Smooth muscle cell (in vitro differentiated cells): ENCODE results near the gene PREPL. TPM values are rescaled to one million over a fixed set of nuclear protein-coding genes. Genes with fewer than 3 reads are reported as not detected.

Source experiments
- DNase-seq: peaks from one replicate; lab custom pipeline; 2025; ENCODE audit not compliant: unreplicated experiment; lab: John Stamatoyannopoulos, UW
- H2AFZ ChIP-seq: fragments of 200-600 bp; sonication (generic); 2 replicates; pipeline ENCODE4 v1.6.0; 2016; ENCODE audit warnings: antibody characterized with exemption, low read depth, mild to moderate bottlenecking
- H3F3A ChIP-seq: fragments of 200-600 bp; sonication (generic); 2 replicates; pipeline ENCODE4 v1.6.0; 2017; ENCODE audit warnings: antibody characterized with exemption, low read depth
- H3K27ac ChIP-seq: fragments of 200-600 bp; sonication (generic); 2 replicates; pipeline ENCODE4 v1.5.1; 2016; ENCODE audit warnings: low read depth, mild to moderate bottlenecking
- H3K27me3 ChIP-seq: fragments of 200-600 bp; sonication (generic); 2 replicates; pipeline ENCODE4 v1.6.1; 2016; ENCODE audit warnings: low read depth, mild to moderate bottlenecking
- H3K36me3 ChIP-seq: fragments of 200-600 bp; sonication (generic); 2 replicates; pipeline ENCODE4 v1.5.1; 2016; ENCODE audit warnings: low read depth
- H3K4me1 ChIP-seq: fragments of 200-600 bp; sonication (generic); 2 replicates; pipeline ENCODE4 v1.5.1; 2016; ENCODE audit warnings: low read depth
- H3K4me2 ChIP-seq: fragments of 200-600 bp; sonication (generic); 2 replicates; pipeline ENCODE4 v1.6.0; 2016; ENCODE audit warnings: mild to moderate bottlenecking
- H3K4me3 ChIP-seq: fragments of 200-600 bp; sonication (generic); 2 replicates; pipeline ENCODE4 v1.5.1; 2016; ENCODE audit warnings: mild to moderate bottlenecking
- H3K79me2 ChIP-seq: fragments of 200-600 bp; sonication (generic); 2 replicates; pipeline ENCODE4 v1.6.0; 2016; ENCODE audit warnings: low read depth, mild to moderate bottlenecking
- H3K9ac ChIP-seq: fragments of 200-600 bp; sonication (generic); 2 replicates; pipeline ENCODE4 v1.6.0; 2016; ENCODE audit warnings: low read depth
- H3K9me3 ChIP-seq: fragments of 200-600 bp; sonication (generic); replicated peaks from 2 replicates; pipeline ENCODE4 v1.5.1; 2016; ENCODE audit warnings: low read depth
- H4K20me1 ChIP-seq: fragments of 200-600 bp; sonication (generic); 2 replicates; pipeline ENCODE4 v1.6.0; 2016; ENCODE audit warnings: low read depth
- CTCF ChIP-seq: fragments of 200-600 bp; sonication (generic); IDR thresholded peaks from 2 replicates; pipeline ENCODE4 v1.5.1; 2017; ENCODE audit warnings: borderline replicate concordance, mild to moderate bottlenecking, antibody characterized with exemption; ENCODE audit not compliant: insufficient read depth, poor library complexity, severe bottlenecking
- WGBS: methylation state at CpG from one replicate; pipeline ENCODE4 v1.1.7; 2016; ENCODE audit warnings: low lambda C conversion rate; 5-methylcytosine and 5-hydroxymethylcytosine counted together
- polyA plus RNA-seq: library from polyadenylated mRNA; unstranded; fragments of >200 nt; fragmentation: Nextera tagmentation; extraction: Ambion mirVana; gene quantifications from 2 replicates; pipeline ENCODE4 v1.2.1, GENCODE V29; 2016
- total RNA-seq: library from RNA; depleted of rRNA; stranded (reverse); fragments of >200 nt; gene quantifications from 2 replicates; pipeline ENCODE4 v1.2.3, GENCODE V29; 2014

PREPL gene
- total and polyA plus RNA-seq, 2 experiments from 2014 or later: 16.7 to 43.8 TPM

DNA sequence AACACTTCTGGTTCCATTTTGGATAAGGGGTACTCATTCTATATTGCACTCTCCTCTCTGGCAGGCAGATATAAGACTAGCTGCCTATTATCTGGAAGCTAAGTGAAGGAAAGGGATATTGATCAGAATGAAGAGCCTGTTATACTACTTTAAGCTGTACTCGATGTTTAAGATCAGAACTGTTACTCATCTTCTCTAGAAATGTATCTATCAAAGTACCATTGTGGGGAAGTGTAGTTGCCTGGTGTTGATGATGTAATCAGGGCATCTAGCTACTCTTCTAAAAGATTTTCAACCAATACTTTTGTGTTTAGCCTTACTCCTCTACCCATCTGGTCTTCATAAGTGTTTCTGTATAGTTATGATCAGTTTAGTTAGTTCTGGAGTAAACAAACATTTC is 6.3 kb upstream of the PREPL start:
- Histone ChIP-seq H3K4me1 (peaks cover 4% of the 10 kb centered on the region), H3K79me2 (peaks cover 23% of the 10 kb centered on the region), H2AFZ (no peak overlapping the region), H3K9me3 (no peaks in the 10 kb centered on the region), H3K4me2 (no peak overlapping the region), H3K36me3 (no peaks in the 10 kb centered on the region), H4K20me1 (no peaks in the 10 kb centered on the region), H3F3A (no peaks in the 10 kb centered on the region), H3K4me3 (no peak overlapping the region), H3K27me3 (no peaks in the 10 kb centered on the region), H3K27ac (no peak overlapping the region), H3K9ac (no peak overlapping the region)
- TF ChIP-seq CTCF: no peak
- DNase-seq: no peak
- WGBS: 97% methylated on average over 1 of the region's 1 CpG

DNA sequence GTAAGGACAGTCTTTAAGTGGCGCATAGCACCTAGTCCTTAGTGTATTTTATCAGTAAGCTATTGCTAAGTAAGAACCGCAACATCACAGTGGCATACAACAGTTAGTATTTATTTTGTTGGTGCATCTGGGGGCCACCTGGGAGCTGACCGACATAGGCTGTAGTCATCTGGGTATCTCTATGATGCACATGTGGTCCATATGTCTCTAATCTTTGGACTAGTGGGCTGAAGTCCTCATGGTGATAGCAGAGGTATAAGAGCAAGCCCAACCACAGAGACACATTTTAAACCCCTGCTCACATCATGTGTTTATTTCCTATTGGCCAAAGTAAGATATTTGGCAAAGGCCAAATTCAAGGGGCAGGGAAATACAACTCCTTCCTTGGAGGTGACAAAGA is 3.3 kb upstream of the PREPL start:
- Histone ChIP-seq H4K20me1 (no peaks in the 10 kb centered on the region), H3K9ac (no peak overlapping the region), H3K27ac (no peak overlapping the region), H3K79me2 (peaks cover 39% of the 10 kb centered on the region), H3K4me1 (peaks cover 9% of the 10 kb centered on the region), H3K4me3 (no peak overlapping the region), H3K9me3 (no peaks in the 10 kb centered on the region), H3K27me3 (no peaks in the 10 kb centered on the region), H2AFZ (no peak overlapping the region), H3K4me2 (no peak overlapping the region), H3K36me3 (no peaks in the 10 kb centered on the region), H3F3A (no peaks in the 10 kb centered on the region)
- no peak for TF ChIP-seq CTCF
- DNase-seq: no peak
- 94% methylated on average over 3 of the region's 3 CpGs for WGBS

DNA sequence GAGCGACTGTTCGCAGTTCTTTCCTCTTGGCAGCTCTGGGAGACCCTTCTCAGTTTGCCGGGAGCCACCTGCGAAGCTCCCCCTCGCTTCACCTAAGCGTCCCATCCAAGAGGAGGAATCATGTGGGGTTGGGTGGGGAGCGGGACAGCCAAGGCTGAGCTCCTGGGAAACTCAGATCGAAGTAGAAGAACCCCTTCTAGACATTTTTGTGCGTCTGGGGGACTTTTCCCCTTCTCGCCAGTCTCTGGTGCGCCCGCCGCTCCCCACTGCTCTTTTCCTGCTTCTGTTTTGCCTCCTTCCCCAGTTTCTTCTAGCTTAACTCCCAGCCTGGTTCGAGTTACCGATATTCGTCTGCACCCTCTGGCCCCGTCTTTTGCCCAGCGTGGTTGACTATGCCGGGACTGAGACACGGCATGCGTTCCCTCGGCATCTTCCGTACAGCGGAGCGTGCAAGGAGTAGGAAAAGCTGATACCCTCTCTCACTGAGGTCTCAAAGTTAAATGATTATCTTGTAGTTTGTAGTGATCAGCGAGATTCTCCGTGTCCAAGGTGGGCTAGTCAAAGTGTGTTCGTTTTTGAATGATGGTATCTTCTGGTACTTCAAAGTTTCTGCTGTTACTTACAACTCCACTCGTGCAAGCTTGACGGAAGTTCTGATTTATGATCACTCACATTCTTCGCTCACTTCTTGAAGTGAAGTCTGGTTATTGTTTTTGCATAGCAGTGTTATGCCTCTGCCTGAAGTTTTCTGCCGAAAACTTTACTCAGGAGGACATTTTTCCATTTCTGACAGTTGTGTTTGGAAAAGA is 1.1 kb upstream of the PREPL start:
- Histone ChIP-seq H3K9me3 (no peaks in the 10 kb centered on the region), H3K27ac (peak overlapping the region; percentile 99), H3K27me3 (no peaks in the 10 kb centered on the region), H3K79me2 (peaks cover 46% of the 10 kb centered on the region), H3K4me3 (peak overlapping the region; percentile 73), H3K36me3 (no peaks in the 10 kb centered on the region), H4K20me1 (peaks cover 11% of the 10 kb centered on the region), H3K4me1 (peaks cover 9% of the 10 kb centered on the region), H3F3A (no peaks in the 10 kb centered on the region), H3K4me2 (peak overlapping the region; percentile 92), H2AFZ (peak overlapping the region; percentile 96), H3K9ac (peak overlapping the region; percentile 99)
- 1% methylated on average over 32 of the region's 32 CpGs for WGBS
- DNase-seq: peak; percentile 42
- TF ChIP-seq CTCF: no peak

DNA sequence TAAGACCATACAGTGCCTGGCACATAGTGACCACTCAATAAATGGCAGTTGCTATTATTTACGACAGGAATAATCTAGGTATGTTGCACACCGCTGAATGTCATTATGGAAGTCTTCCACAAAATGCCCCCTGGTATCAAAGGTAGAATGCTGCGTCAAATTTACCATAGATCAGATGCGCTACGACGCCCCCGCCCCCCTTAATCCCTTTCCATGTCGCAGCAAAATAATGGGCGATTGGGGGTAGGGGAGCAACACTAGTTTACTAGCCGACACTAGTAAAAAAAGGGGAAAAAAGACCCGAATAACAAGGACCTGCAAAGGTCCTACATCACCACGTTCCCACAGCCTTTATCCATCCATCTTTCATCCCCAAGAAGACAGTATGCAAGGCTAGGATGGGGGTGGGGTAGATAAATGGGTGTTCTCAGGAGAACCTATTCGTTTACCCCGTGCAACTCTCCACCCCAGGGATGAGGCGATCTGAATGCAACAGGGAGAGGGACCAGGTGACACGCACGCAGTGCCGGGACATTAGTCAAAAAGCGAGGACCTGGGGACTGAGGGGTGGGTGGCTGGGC is 455 bp downstream of the PREPL start:
- no peak for DNase-seq
- Histone ChIP-seq H3K27ac (peak overlapping the region; percentile 99), H3K36me3 (no peaks in the 10 kb centered on the region), H3K4me3 (peak overlapping the region; percentile 73), H3K9ac (peak overlapping the region; percentile 99), H3F3A (no peaks in the 10 kb centered on the region), H3K9me3 (no peaks in the 10 kb centered on the region), H3K27me3 (no peaks in the 10 kb centered on the region), H3K4me1 (peaks cover 9% of the 10 kb centered on the region), H4K20me1 (peaks cover 11% of the 10 kb centered on the region), H2AFZ (peak overlapping the region; percentile 96), H3K79me2 (peaks cover 46% of the 10 kb centered on the region), H3K4me2 (peak overlapping the region; percentile 92)
- TF ChIP-seq CTCF: no peak
- 8% methylated on average over 19 of the region's 19 CpGs for WGBS
